ENCODE results near the gene ROR1.

The ROR1 gene

GRCh38 chr1:64133036-64133435 is 359.2 kb downstream of the ROR1 start:
- no peak overlapping the region for H3K9ac ChIP-seq (ENCODE audit: low read depth in 1 of 2, low read length in 2 of 2)
- H3K4me3 ChIP-seq (ENCODE audit: low read depth in 1 of 2, low read length in 2 of 2), result no peak overlapping the region
- no peaks in the 10 kb centered on the region for H3K36me3 ChIP-seq (ENCODE audit: control insufficient read depth in 1 of 2, insufficient read depth in 2 of 2, low read length in 2 of 2)
- no peaks in the 10 kb centered on the region for H3K27me3 ChIP-seq (ENCODE audit: control insufficient read depth in 1 of 2, insufficient read depth in 2 of 2, low read length in 2 of 2)
- no peak overlapping the region for H3K27ac ChIP-seq (ENCODE audit: low read depth, low read length)
- no peaks in the 10 kb centered on the region for H3K4me1 ChIP-seq (ENCODE audit: control insufficient read depth in 1 of 2, insufficient read depth in 2 of 2, low read length in 2 of 2)
- H3K9me3 ChIP-seq (ENCODE audit: control insufficient read depth in 1 of 2, low read length in 2 of 2), result no peaks in the 10 kb centered on the region

DNA sequence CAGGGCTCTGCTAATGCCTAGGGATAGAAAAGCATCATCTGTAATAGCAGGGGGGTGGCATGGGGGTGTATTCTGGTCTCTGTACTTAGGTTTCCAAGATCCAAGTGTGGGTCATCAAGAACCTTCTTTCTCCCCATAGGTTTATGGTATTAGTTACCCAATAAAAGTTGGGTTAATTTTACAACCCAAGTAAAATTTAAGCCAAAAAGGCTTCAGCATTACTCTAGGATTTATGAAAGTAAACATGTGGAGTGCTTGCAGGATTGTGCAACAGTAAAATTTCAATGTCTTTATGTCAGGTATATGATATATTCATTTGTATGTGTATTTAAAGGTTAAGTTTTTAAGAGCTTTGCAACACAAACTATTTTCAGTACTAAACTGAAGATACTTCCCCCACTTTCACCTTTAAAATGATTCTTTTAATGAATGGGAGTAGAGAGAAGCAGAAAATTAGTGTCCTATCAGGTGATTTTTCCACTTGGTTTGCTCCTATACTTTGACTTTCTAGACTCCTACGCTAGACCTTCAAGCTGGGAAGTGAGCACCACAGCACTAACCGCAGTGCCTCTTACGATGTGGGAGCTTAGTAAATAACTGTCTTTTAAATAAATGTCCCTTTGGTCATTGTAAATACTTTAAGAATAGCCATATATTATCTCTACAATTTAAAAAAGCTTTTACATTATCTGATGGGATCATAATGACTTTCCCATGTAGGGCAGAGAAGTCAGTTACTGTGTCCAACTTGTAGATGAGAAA is 361.8 kb downstream of the ROR1 start:
- no peak overlapping the region for H3K27ac ChIP-seq (ENCODE audit: low read depth, low read length)
- H3K36me3 ChIP-seq (ENCODE audit: control insufficient read depth in 1 of 2, insufficient read depth in 2 of 2, low read length in 2 of 2), result no peaks in the 10 kb centered on the region
- no peak overlapping the region for H3K9ac ChIP-seq (ENCODE audit: low read depth in 1 of 2, low read length in 2 of 2)
- no peaks in the 10 kb centered on the region for H3K9me3 ChIP-seq (ENCODE audit: control insufficient read depth in 1 of 2, low read length in 2 of 2)
- H3K4me1 ChIP-seq (ENCODE audit: control insufficient read depth in 1 of 2, insufficient read depth in 2 of 2, low read length in 2 of 2), result no peaks in the 10 kb centered on the region
- H3K27me3 ChIP-seq (ENCODE audit: control insufficient read depth in 1 of 2, insufficient read depth in 2 of 2, low read length in 2 of 2), result no peaks in the 10 kb centered on the region
- no peak overlapping the region for H3K4me3 ChIP-seq (ENCODE audit: low read depth in 1 of 2, low read length in 2 of 2)

DNA sequence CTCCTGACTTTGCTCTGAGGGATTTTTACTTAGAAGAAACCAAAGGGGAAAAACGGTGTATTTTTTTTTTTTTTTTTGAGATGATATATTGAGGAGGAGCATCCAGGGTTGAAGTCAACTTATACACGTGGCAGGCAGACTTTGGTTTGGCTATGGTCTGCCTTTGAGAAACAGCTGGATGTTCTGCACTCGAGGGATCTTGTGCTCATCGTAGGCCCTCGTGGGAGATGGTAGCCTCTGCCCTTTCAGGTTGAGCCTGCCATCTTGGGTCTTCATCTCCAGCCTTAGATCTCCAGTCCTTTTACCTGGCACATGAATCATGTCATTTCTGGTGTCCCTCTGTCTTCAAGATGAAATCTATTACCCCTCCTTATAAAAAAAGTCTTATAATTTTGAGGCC is 362.5 kb downstream of the ROR1 start:
- H3K27ac ChIP-seq (ENCODE audit: low read depth, low read length), result no peak overlapping the region
- no peaks in the 10 kb centered on the region for H3K36me3 ChIP-seq (ENCODE audit: control insufficient read depth in 1 of 2, insufficient read depth in 2 of 2, low read length in 2 of 2)
- no peaks in the 10 kb centered on the region for H3K27me3 ChIP-seq (ENCODE audit: control insufficient read depth in 1 of 2, insufficient read depth in 2 of 2, low read length in 2 of 2)
- H3K9ac ChIP-seq (ENCODE audit: low read depth in 1 of 2, low read length in 2 of 2), result no peak overlapping the region
- H3K4me3 ChIP-seq (ENCODE audit: low read depth in 1 of 2, low read length in 2 of 2), result no peak overlapping the region
- H3K4me1 ChIP-seq (ENCODE audit: control insufficient read depth in 1 of 2, insufficient read depth in 2 of 2, low read length in 2 of 2), result no peaks in the 10 kb centered on the region
- no peaks in the 10 kb centered on the region for H3K9me3 ChIP-seq (ENCODE audit: control insufficient read depth in 1 of 2, low read length in 2 of 2)

GRCh38 chr1:64136752-64137411 is 363.1 kb downstream of the ROR1 start:
- Histone ChIP-seq H3K9me3 (ENCODE audit: control insufficient read depth in 1 of 2, low read length in 2 of 2) (no peaks in the 10 kb centered on the region), H3K27me3 (ENCODE audit: control insufficient read depth in 1 of 2, insufficient read depth in 2 of 2, low read length in 2 of 2) (no peaks in the 10 kb centered on the region), H3K27ac (ENCODE audit: low read depth, low read length) (no peak overlapping the region), H3K4me3 (ENCODE audit: low read depth in 1 of 2, low read length in 2 of 2) (no peak overlapping the region), H3K4me1 (ENCODE audit: control insufficient read depth in 1 of 2, insufficient read depth in 2 of 2, low read length in 2 of 2) (no peaks in the 10 kb centered on the region), H3K9ac (ENCODE audit: low read depth in 1 of 2, low read length in 2 of 2) (no peak overlapping the region), H3K36me3 (ENCODE audit: control insufficient read depth in 1 of 2, insufficient read depth in 2 of 2, low read length in 2 of 2) (no peaks in the 10 kb centered on the region)

DNA sequence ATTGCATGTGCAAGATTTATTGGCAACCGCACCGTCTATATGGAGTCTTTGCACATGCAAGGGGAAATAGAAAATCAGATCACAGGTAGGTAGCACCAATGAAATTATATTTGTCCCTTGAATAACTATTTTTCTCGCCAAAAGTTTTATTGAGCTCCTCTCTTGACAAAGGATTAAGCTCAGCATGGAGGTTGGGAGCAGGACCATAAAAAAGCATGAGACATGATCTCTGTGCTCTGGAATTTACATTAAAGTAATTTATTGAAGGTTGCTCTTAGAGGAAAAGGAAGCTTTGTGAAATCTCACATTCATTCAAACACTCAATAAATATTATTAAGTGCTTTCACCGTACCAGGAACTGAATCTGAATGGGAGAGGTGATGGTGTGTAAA is 363.6 kb downstream of the ROR1 start:
- no peak overlapping the region for H3K9ac ChIP-seq (ENCODE audit: low read depth in 1 of 2, low read length in 2 of 2)
- H3K27ac ChIP-seq (ENCODE audit: low read depth, low read length), result no peak overlapping the region

DNA sequence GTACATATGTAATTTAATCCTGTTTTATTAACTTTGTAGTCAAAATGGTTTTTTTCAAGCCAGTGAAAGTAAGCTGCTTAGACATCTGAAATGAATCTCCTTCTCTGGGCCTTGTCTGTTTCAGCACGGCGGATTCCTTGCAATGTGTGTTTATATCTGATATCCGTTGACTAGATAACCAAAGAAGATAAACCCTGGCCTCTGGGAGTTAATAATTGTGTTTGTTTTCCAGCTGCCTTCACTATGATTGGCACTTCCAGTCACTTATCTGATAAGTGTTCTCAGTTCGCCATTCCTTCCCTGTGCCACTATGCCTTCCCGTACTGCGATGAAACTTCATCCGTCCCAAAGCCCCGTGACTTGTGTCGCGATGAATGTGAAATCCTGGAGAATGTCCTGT is 366.1 kb downstream of the ROR1 start:
- Histone ChIP-seq H3K4me3 (ENCODE audit: low read depth in 1 of 2, low read length in 2 of 2) (no peak overlapping the region), H3K4me1 (ENCODE audit: control insufficient read depth in 1 of 2, insufficient read depth in 2 of 2, low read length in 2 of 2) (no peaks in the 10 kb centered on the region), H3K27me3 (ENCODE audit: control insufficient read depth in 1 of 2, insufficient read depth in 2 of 2, low read length in 2 of 2) (no peaks in the 10 kb centered on the region), H3K9ac (ENCODE audit: low read depth in 1 of 2, low read length in 2 of 2) (no peak overlapping the region), H3K36me3 (ENCODE audit: control insufficient read depth in 1 of 2, insufficient read depth in 2 of 2, low read length in 2 of 2) (no peaks in the 10 kb centered on the region), H3K27ac (ENCODE audit: low read depth, low read length) (no peak overlapping the region), H3K9me3 (ENCODE audit: control insufficient read depth in 1 of 2, low read length in 2 of 2) (no peaks in the 10 kb centered on the region)

More for the DNA sequence above, 363.6 kb downstream of the ROR1 start:
- H3K27me3 ChIP-seq (ENCODE audit: control insufficient read depth in 1 of 2, insufficient read depth in 2 of 2, low read length in 2 of 2), result no peaks in the 10 kb centered on the region
- H3K36me3 ChIP-seq (ENCODE audit: control insufficient read depth in 1 of 2, insufficient read depth in 2 of 2, low read length in 2 of 2), result no peaks in the 10 kb centered on the region
- H3K4me3 ChIP-seq (ENCODE audit: low read depth in 1 of 2, low read length in 2 of 2), result no peak overlapping the region
- H3K4me1 ChIP-seq (ENCODE audit: control insufficient read depth in 1 of 2, insufficient read depth in 2 of 2, low read length in 2 of 2), result no peaks in the 10 kb centered on the region
- no peaks in the 10 kb centered on the region for H3K9me3 ChIP-seq (ENCODE audit: control insufficient read depth in 1 of 2, low read length in 2 of 2)

DNA sequence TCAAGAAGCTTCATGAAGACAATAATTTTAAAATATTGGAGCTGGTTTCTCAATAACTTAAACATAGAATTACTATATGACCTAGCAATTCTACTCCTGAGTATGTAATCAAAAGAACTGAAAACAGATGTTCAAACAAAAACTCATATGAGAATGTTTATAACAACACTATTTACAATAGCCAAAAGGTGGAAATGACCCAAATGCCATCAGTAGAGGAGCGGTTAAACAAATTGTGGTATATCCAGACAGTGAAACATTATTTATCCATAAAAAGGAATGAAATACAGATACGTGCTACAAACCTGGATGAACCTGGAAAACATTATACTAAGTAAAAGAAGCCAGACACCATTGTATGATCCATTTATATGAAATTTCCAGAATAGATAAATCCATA is 366.8 kb downstream of the ROR1 start:
- Histone ChIP-seq H3K4me1 (ENCODE audit: control insufficient read depth in 1 of 2, insufficient read depth in 2 of 2, low read length in 2 of 2) (no peaks in the 10 kb centered on the region), H3K27ac (ENCODE audit: low read depth, low read length) (no peak overlapping the region), H3K27me3 (ENCODE audit: control insufficient read depth in 1 of 2, insufficient read depth in 2 of 2, low read length in 2 of 2) (no peaks in the 10 kb centered on the region), H3K36me3 (ENCODE audit: control insufficient read depth in 1 of 2, insufficient read depth in 2 of 2, low read length in 2 of 2) (no peaks in the 10 kb centered on the region), H3K9ac (ENCODE audit: low read depth in 1 of 2, low read length in 2 of 2) (no peak overlapping the region), H3K9me3 (ENCODE audit: control insufficient read depth in 1 of 2, low read length in 2 of 2) (no peaks in the 10 kb centered on the region), H3K4me3 (ENCODE audit: low read depth in 1 of 2, low read length in 2 of 2) (no peak overlapping the region)

DNA sequence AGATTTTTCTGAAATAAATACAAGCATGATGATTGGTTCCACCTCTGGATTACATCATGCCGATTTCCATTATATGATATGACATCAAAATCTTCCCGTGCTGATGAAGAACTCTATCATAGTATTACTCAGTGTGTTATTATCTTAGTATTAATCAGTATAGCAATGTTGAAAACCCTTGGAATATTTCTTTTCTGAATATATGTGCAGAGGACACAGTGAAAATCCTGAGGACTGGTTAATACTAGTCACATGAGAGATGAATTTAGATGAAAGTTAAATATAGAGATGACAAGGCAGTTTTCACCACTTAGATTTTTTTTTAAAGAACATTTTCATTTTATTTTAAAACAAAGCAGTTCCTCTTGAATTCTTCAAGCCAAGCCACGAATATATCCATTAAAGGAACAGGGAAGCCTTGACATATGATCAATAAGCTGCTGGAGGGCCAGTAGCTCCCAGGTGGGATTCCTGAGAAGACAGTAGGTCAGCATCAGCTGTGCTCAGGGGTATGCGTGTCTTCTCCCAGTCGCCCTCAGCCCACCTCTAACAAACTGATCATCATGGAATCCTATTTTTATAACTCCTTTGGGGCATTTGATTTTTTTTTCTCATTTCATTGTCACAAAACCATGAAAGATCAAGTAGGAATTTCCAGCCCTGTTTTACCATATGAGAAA is 373.4 kb downstream of the ROR1 start:
- H3K9ac ChIP-seq (ENCODE audit: low read depth in 1 of 2, low read length in 2 of 2), result no peak overlapping the region
- H3K4me1 ChIP-seq (ENCODE audit: control insufficient read depth in 1 of 2, insufficient read depth in 2 of 2, low read length in 2 of 2), result no peaks in the 10 kb centered on the region
- H3K27ac ChIP-seq (ENCODE audit: low read depth, low read length), result no peak overlapping the region
- no peaks in the 10 kb centered on the region for H3K36me3 ChIP-seq (ENCODE audit: control insufficient read depth in 1 of 2, insufficient read depth in 2 of 2, low read length in 2 of 2)
- H3K27me3 ChIP-seq (ENCODE audit: control insufficient read depth in 1 of 2, insufficient read depth in 2 of 2, low read length in 2 of 2), result no peaks in the 10 kb centered on the region
- no peaks in the 10 kb centered on the region for H3K9me3 ChIP-seq (ENCODE audit: control insufficient read depth in 1 of 2, low read length in 2 of 2)
- no peak overlapping the region for H3K4me3 ChIP-seq (ENCODE audit: low read depth in 1 of 2, low read length in 2 of 2)

GRCh38 chr1:64147759-64148158 is 373.9 kb downstream of the ROR1 start:
- Histone ChIP-seq H3K27ac (ENCODE audit: low read depth, low read length) (no peak overlapping the region), H3K27me3 (ENCODE audit: control insufficient read depth in 1 of 2, insufficient read depth in 2 of 2, low read length in 2 of 2) (no peaks in the 10 kb centered on the region), H3K4me3 (ENCODE audit: low read depth in 1 of 2, low read length in 2 of 2) (no peak overlapping the region), H3K4me1 (ENCODE audit: control insufficient read depth in 1 of 2, insufficient read depth in 2 of 2, low read length in 2 of 2) (no peaks in the 10 kb centered on the region), H3K36me3 (ENCODE audit: control insufficient read depth in 1 of 2, insufficient read depth in 2 of 2, low read length in 2 of 2) (no peaks in the 10 kb centered on the region), H3K9me3 (ENCODE audit: control insufficient read depth in 1 of 2, low read length in 2 of 2) (no peaks in the 10 kb centered on the region), H3K9ac (ENCODE audit: low read depth in 1 of 2, low read length in 2 of 2) (no peak overlapping the region)

- Histone ChIP-seq H3K9me3 (ENCODE audit: control insufficient read depth in 1 of 2, low read length in 2 of 2) (no peaks in the 10 kb centered on the region), H3K9ac (ENCODE audit: low read depth in 1 of 2, low read length in 2 of 2) (no peak overlapping the region), H3K27ac (ENCODE audit: low read depth, low read length) (no peak overlapping the region), H3K27me3 (ENCODE audit: control insufficient read depth in 1 of 2, insufficient read depth in 2 of 2, low read length in 2 of 2) (no peaks in the 10 kb centered on the region), H3K36me3 (ENCODE audit: control insufficient read depth in 1 of 2, insufficient read depth in 2 of 2, low read length in 2 of 2) (no peaks in the 10 kb centered on the region), H3K4me3 (ENCODE audit: low read depth in 1 of 2, low read length in 2 of 2) (no peak overlapping the region), H3K4me1 (ENCODE audit: control insufficient read depth in 1 of 2, insufficient read depth in 2 of 2, low read length in 2 of 2) (no peaks in the 10 kb centered on the region)
Measured at GRCh38 chr1:64150266-64150665, 376.4 kb downstream of the ROR1 start.
